ENCODE results near the gene ZNF574.
A peak's percentile ranks its signal among the peaks of the same experiment; 100 is the strongest.
"Not testable (repeated sequence)": the region's sequence is repeated elsewhere in the genome, so short reads cannot be mapped to it uniquely, and the experiment has no call there.

The ZNF574 gene, protein sequence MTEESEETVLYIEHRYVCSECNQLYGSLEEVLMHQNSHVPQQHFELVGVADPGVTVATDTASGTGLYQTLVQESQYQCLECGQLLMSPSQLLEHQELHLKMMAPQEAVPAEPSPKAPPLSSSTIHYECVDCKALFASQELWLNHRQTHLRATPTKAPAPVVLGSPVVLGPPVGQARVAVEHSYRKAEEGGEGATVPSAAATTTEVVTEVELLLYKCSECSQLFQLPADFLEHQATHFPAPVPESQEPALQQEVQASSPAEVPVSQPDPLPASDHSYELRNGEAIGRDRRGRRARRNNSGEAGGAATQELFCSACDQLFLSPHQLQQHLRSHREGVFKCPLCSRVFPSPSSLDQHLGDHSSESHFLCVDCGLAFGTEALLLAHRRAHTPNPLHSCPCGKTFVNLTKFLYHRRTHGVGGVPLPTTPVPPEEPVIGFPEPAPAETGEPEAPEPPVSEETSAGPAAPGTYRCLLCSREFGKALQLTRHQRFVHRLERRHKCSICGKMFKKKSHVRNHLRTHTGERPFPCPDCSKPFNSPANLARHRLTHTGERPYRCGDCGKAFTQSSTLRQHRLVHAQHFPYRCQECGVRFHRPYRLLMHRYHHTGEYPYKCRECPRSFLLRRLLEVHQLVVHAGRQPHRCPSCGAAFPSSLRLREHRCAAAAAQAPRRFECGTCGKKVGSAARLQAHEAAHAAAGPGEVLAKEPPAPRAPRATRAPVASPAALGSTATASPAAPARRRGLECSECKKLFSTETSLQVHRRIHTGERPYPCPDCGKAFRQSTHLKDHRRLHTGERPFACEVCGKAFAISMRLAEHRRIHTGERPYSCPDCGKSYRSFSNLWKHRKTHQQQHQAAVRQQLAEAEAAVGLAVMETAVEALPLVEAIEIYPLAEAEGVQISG

DNA sequence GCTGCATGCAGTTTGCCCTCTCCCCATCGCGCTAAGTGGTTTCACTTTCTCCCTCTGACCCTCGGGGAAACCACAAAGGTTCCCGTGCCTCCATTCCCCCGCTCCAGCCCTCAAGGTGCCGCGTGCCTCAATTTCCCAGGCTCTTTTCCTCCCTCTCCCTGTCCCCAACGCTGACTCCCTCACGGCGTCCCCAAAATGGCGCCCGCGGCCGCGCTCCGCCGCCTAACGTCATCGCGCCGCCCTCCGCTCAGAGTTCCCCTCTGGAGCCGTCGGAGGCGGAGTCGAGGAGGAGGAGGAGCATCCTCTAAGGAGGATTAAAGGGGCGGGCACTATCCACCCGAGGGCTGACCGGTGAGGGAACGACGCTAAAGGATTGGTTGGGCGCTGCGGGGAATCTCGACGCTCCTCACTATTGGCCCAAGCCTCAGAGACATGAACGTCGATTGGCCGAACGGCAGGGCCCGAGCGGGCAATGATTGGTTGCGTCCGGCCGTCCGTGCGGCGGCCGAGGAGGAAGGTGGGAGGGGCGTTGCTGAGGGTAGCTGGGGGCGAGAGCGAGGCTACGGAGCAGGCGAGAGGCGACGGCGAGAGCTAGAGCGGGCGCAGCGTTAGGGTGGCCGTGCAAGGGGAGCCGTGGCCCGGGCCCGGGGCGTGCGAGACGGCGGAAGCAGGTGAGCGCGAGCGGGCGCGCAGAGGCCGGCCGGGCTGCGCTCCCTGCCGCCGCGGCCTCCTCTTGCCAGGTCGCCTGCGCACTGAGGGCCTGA lies at the start of gene ZNF574:
Gene ZNF574 (plus strand): TSS at position 551 of the 764 bp plus-strand sequence. CDS start 2,441 bp downstream, outside the sequence.
- DNase-seq = peak; percentile 99

DNA sequence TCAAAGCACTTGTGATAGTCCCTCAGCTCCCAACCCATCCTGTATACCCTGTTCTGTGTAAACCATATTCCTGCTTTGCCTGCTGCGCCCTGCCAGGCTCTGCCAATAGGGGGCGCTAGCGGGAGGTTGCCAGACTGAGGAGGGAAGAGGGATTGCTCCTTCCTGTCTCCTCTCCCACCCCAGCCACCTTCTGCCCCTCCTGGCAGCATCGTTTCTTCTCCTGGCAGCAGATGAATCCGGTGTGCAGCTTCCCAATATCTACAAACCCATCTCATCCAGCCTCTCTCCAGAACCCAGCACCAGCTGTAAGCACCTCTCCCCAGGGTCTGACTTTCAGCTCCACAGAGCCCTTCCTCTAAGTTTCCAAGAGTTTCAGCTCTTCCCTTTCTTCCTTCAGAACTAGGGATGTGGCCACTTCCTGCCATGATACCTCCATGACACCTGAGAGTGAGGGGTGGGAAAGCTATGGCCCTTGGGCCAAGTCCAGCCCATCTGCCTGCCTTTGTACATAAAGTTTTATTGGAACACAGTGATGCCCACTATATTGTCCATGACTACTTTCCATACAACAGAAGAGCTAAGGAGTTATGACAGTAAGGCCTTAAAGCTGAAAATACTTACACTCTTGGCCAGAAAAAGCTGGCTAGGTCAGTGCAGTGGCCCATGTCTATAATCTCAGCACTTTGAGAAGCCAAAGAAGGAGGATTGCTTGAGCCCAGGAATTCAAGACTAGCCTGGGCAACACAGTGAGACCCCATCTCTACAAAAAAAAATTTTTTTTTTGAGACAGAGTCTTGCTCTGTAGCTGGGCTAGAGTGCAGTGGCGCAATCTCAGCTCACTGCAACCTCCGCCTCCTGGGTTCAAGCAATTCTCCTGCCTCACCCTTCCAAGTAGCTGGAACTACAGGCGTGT lies 47.4 kb upstream of the ZNF574 start:
- peak; percentile 10 for DNase-seq

DNA sequence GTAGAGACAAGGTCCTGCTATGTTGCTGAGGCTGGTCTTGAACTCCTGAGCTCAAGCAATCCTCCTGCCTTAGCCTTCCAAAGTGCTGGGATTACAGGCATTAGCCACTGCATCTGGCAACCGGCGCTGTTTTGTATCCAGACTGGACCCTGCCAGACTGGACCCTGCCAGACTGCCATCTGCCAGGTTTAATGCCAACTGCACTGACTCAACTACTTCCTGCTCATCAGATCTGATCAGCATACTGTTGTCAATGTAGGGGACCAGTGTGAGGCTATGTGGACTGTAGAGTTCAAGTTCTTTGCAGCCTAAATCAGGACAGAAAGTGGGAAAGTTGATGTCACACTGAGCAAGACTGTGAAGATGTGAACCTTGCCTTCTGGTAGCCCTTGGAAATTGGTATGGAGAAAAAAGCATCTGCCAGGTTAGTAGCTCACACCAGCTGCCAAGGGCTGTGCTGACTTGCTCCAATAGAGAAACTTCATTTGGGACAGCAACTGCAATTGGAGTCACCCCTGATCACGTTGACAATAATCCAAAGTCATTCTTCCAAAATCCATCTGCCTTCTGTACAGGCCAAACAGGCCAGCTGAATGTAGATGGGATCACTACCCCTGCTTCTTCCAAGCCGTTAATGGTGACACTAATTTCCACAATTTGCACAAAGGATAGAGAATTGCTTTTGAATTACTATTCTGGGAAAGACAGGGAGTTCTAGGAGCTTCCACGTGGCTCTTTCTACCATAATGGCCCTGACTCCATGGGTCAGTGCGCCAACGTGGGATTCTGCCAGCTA lies 45.1 kb upstream of the ZNF574 start:
- DNase-seq = no peak

DNA sequence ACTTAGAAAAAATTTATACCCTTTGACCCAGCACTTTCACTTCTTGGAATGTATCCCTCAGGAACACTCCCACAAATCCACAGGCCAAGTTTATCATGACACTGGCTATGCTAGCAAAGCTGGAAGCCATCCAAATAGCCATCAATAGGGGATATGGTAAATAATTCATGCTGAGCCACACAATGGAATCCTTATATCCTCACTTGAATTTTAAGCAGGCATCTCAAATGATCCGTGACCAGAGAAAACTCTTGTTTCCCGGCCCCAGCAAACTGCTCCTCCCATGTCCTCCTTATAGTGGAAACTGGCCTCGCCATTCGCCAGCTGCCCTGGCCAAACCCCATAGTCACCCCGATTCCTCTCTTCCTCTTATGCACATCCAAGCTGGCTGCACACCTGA lies 43.5 kb upstream of the ZNF574 start:
- DNase-seq = no peak

DNA sequence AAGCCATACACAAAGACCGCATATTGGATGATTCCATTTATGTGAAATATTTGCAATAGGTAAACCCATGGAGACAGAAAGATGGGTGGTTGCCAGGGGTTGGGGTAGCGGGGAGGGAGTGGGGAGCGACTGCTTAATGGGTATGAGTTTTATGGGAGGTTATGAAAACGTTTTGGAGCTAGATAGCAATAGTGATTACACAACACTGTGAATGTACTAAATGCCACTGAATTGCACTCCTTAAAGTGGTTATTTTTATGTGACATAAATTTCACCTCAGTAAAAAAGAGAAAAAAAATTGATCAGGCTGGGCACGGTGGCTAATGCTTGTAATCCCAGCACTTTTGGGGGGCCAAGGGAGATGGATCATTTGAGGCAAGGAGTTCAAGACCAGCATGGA lies 42.6 kb upstream of the ZNF574 start:
- DNase-seq = no peak

DNA sequence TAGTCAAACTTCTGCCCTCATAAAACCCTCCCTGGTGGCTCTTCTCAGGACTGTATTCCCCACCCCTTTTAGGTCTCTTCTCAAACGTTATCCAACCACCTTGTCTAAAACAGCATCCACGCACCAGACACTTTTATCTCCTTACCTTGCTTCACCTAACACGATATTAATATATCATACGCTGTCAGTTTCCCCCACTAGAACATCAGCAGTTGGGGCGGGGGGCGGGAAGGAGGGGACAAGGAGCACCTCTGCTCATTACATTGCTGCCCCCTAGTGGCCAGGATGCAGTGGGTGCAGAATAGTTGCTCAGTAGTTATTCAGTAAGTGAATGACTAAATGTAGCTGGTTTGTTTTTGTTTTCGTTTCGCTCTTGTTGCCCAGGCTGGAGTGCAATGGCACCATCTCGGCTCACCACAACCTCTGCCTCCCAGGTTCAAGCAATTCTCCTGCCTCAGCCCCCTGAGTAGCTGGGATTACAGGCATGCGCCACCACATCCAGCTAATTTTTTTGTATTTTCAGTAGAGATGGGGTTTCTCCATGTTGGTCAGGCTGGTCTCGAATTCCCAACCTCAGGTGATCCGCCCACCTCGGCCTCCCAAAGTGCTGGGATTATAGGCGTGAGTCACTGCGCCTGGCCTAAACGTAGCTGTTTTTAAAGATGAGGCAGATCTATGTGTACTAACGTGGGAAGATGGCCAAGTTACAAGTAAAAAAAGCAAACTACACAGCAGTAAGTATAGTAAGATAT lies 41.1 kb upstream of the ZNF574 start:
- DNase-seq = peak; percentile 77

DNA sequence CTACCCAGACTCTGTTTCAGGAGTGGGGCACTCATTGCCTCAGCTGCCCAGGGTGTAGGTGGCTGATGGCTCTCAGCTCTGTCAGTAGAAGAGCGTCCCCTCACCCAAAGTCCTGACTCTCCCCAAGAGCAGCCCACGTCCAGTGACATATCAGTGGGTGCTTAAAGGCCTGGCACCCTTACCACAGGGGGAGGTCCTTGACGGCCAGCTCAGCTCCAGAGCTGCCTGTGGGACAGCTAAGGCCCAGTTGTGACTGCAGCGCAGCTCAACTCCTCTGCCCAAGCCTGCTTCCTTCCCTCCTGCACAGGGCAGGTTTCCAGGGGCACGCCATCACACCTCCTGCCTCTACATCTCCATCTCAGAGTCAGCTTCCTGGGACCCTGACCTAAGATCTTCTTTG lies 38.3 kb upstream of the ZNF574 start:
- no peak for DNase-seq

DNA sequence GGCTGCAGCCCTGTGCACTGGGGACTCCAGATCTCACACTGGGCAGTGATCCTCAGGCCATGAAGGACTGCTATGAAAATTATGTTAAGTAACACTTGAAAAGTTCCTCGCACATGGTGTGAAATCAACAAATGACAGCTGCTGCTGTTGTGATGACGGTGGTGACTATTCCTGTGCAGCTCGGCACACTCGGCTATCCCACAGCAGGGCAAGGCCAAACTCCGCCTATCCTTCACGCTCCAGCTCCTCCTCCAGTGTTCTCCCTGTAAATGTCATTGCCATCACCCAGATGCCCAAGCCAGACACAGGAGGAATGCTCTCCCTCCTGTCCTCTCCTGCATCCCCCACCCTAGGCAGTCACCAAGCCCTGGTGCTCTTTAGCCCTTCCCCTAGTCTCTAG lies 37.3 kb upstream of the ZNF574 start:
- DNase-seq = no peak

DNA sequence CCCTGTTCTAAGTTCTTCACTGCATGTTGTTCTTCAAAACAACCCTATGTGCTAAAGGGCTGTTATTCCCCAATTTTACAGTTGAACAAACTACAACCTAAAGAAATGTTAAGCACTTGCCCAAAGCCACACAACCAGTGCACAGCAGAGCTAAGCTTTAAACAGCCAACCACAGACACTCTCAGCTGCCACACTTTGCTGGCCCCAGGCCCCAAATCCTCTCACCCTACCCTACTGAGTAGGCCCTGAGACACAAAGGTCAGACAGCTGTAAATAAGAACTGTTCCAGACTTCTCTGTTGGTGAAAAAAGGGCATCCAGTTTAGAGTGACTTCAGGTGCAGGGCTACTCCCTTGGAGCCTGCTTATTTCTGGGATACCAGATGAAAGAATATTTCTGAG lies 35.9 kb upstream of the ZNF574 start:
- no peak for DNase-seq

DNA sequence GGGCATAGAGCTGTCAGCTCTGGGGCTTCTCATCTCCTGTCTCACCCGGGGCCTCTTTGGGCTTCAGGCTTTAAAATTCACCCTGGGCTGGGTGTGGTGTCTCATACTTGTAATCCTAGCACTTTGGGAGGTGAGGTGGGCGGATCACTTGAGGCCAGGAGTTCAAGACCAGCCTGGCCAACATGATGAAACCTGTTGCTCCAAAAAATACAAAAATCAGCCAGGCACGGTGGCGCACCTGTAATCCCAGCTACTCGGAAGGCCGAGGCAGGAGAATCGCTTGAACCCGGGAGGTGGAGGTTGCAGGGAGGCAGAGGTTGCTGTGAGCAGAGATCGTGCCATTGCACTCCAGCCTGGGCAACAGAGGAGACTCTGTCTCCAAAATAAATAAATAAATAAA lies 35.5 kb upstream of the ZNF574 start:
- not testable (repeated sequence) for DNase-seq

DNA sequence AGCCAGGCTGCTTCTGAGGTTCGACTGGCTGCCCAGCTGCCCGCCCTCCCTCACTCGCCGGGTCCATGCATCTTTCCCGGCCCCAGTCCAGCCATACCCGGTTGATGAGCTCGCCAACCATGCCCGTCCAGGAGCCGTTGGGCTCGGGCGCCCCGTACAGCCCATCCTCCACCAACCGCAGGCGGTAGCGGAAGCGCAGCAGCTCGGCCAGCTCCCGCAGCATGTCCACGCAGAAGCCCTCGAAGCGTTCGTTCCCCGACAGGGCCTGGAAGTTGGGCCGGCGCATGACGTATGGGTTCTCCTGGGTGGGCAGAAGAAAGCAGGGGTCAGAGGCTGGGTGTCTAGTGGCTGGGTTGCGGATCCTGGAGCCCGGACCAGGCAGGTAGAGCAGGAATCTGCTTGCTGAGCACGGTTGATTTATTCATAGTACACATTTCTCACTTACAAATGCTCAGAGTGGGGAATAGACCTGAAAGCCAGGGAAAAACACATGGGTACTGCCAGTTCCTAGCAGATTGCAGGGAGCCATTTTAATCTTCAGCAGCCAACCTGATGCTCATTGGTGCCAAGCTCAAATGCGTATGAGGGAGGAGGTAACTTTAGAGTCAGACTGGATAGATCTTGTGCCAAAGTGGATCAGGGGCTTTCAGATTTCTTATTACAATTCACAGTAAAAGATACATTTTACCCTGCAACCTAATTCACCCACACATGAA lies 33.4 kb upstream of the ZNF574 start:
- DNase-seq = no peak

DNA sequence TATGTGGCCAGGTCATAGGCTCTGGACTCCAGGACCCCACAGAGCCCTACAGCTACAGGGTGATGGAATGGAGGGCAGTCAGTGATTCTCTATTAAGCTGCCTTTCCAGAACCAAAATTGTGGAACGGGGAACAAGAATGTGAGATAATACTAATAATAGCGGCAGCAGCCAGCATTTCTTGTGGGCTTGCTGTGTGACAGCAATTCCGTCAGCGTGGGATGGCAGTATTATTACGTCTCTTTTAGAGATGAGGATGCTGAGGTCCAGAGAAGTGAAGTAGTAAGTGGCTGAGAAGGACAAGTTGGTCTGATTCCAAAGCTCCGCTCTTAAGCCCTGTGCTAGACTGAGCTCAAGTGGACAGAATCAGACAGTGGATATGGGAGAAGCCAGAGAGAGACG lies 30.4 kb upstream of the ZNF574 start:
- DNase-seq = no peak

DNA sequence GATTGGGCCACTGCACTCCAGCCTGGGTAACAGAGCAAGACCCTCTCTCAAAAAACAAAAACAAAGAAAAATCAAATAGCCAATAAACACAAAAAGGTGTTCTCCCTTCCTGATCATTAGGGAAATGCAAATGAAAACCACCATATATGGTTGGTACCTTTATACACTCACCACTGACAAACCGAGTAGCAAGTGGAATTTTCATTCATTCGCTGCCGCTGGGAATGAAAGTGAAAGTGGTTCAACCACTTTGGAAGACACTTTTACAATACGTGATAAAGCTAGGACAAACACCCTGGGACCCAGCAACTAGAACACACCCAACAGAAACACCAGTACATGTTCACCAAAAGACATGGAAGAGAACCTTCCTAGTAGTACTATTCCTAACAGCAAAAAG lies 27.0 kb upstream of the ZNF574 start:
- peak; percentile 8 for DNase-seq

DNA sequence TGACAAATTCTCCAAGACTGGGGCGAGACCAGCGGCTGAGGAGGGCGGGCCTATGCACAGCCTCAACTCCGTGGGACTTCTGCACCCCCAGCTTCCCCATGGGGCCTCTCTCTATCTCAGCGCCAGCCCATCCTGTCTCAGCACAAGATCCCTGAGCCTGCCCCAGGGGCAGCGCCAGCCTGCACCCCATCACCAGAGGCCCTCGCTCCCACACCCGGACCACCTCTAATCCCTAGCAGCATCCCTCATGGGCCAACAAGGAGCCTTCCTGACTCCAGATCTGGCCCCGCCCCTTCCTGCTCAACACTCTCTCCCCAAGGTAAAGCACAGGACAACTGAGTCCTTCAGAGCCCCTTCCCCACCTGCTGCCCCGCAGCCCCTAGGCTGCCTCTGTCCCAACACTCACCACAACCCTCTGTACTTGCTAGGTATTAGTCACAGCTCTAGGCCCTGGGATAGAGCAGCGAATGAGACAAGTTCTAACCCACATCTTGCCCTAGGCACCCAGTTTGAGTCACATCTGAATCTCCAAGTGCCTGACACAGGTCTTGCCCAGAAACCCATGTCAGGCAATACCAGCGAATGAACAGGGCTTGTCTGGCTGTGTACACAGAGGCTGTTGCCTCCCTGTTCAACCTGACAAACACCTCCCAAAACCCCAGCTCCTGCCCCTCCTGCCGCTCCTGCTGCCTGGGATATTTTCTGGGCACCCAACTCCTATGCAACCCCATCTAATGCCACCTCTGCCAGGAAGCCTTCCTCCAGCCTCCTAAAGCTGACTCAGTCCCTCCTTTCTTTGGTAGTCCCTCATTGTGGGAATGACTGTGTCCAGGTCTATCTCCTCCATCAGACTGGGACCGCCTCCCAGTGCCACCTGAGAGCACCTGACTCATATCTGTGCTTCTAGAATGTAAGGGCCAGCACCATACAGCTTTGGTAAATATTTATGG lies 24.5 kb upstream of the ZNF574 start:
- DNase-seq = no peak

DNA sequence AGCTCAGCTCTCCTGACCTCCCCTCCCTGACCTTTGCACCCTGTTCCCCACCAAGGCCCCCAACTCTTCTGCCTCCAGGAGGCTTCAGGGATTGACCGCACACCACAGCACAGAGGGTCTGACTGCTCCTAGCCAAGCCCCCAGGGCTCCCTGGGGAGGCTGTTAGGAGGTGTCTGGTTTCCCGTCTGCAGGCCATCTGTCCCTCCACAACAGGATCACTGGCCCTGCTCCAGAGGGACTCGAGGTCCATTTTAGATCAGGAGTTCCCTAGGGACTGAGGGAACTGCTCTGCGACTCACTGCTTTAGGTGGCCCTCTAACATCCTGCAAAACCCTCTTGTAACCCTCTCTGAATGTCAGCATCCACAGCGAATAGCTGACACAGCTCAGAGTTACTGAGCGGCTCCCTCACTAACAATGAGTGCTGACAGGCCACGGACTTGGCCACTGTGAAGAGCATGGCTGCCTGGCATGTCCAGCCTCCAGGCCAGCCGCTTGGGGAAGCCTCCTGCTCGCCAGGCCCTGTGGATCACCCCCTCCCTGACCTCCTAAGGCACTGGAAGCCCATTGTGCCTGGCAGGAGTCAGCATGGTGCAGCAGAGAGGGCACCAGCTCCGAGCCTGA lies 23.6 kb upstream of the ZNF574 start:
- DNase-seq = no peak

DNA sequence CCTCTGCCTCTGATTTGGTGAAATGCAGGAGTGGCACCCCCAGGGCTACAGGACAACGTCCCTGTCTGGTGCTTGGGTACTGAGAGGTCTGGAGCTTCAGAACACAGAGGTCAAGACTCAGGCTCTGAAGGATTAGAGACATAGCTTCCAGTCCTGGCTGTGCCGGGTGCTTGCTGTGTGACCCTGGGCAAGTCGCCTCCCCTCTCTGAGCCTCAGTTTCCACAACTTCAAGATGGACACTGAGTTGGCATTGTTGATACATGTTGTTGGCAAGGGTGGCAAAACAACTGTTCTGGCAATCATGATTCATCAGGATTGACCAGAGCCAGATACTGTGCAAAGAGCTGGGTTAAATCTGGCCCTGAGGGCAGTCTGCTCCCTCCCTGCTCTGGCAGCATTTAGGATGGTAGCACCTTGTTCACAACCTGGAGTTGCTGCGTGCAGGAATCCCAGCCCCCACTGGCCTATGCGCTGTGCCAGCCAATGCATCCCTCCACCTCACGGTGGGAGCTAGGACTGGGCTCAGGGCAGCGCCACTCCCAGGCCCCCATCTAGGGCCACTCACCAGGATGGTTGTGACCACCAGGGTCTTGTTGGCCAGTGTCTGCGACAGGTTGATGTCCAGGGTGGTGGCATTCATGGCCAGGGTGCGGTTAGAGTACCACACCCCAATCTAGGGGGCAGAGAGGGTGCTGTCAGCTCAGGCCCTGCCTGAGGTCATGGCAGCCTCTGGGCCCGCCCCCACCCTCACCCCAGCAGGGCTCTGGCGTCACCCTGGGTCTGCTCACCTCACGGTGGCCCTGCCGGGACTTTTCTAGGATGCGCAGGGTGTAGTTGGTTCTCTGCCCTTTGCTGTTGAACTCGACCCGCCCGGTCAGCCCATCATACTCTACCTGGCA lies 22.7 kb upstream of the ZNF574 start:
- DNase-seq = no peak

DNA sequence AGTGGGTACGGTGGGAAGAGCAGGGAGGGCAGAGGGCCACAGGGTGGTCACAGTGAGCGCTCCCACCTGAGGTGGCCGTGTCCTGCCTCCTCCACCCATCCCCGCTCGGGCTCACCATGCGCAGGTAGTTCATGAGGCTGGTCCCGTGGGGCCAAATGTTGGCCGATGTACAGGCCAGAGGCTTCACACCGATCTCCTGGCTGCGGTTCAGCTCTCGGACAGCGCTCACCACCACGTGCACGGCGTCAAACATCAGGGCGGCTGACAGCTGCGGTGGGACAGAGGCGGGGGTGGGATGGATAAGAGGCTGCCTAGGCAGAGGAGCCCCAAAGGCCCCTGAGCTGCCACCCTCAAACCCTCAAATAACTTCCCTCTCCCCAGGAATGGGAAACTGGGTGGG lies 21.8 kb upstream of the ZNF574 start:
- DNase-seq = no peak

Data from CD4-positive, alpha-beta T cell treated with Interleukin-6 for 4 hours (primary cell).